SW 1271 (cell line): ENCODE results near the gene SLC4A3.

Source experiments
- DNase-seq, 2 experiments: peaks; one replicate each; lab custom pipeline; 2025; lab: John Stamatoyannopoulos, UW

SLC4A3 gene

GRCh38 chr2:219612577-219613286, 14.7 kb upstream of the SLC4A3 start:
- DNase-seq = no peak

GRCh38 chr2:219613461-219614070, 13.9 kb upstream of the SLC4A3 start:
- no peak for DNase-seq

- no peak for DNase-seq
Observed at GRCh38 chr2:219614076-219614860, 13.2 kb upstream of the SLC4A3 start.

- no peak for DNase-seq
Observed at GRCh38 chr2:219615036-219615435, 12.4 kb upstream of the SLC4A3 start.

- no peak for DNase-seq
Observed at GRCh38 chr2:219615894-219616293, 11.5 kb upstream of the SLC4A3 start.

GRCh38 chr2:219616550-219616949, 10.9 kb upstream of the SLC4A3 start:
- DNase-seq = no peak

GRCh38 chr2:219618733-219619122, 8.7 kb upstream of the SLC4A3 start:
- no peak for DNase-seq

GRCh38 chr2:219619235-219619634, 8.2 kb upstream of the SLC4A3 start:
- no peak for DNase-seq

GRCh38 chr2:219620546-219620945, 6.9 kb upstream of the SLC4A3 start:
- DNase-seq = no peak

GRCh38 chr2:219621935-219622334, 5.5 kb upstream of the SLC4A3 start:
- DNase-seq = no peak

- DNase-seq = no peak
Observed at GRCh38 chr2:219622472-219622871, 5.0 kb upstream of the SLC4A3 start.

- no peak for DNase-seq
Observed at GRCh38 chr2:219624565-219624964, 2.9 kb upstream of the SLC4A3 start.

GRCh38 chr2:219625179-219625578, 2.3 kb upstream of the SLC4A3 start:
- no peak for DNase-seq

- no peak for DNase-seq
Observed at GRCh38 chr2:219626540-219626939, 890 bp upstream of the SLC4A3 start.

GRCh38 chr2:219628235-219628985, 980 bp downstream of the SLC4A3 start:
- DNase-seq = no peak

GRCh38 chr2:219628986-219629901, 1.8 kb downstream of the SLC4A3 start:
- DNase-seq = no peak

GRCh38 chr2:219629976-219630695, 2.7 kb downstream of the SLC4A3 start:
- DNase-seq = peak in 1 of 2 experiments; percentile 6

- DNase-seq = no peak
Observed at GRCh38 chr2:219630770-219631405, 3.5 kb downstream of the SLC4A3 start.

GRCh38 chr2:219631406-219631891, 4.0 kb downstream of the SLC4A3 start:
- no peak for DNase-seq
